ENCODE data around the gene SPHK1. TPM values are rescaled to one million over a fixed set of nuclear protein-coding genes. Genes with fewer than 3 reads are reported as not detected.

SPHK1 gene
- total and polyA plus RNA-seq, 12 donors: 0.53 to 15.3 (median 4.7) TPM

- H3K36me3 ChIP-seq (replicated peaks in 1 of 2): peaks cover 0 to 76% of the 10 kb centered on the region in 2 donors
Observed at GRCh38 chr17:76399175-76400172, 15.1 kb downstream of the SPHK1 start.

GRCh38 chr17:76402711-76403110 is 18.3 kb downstream of the SPHK1 start:
- H3K27me3 ChIP-seq: no peaks in the 10 kb centered on the region
- H3K4me1 ChIP-seq (replicated peaks in 1 of 2): peaks cover 7 to 22% of the 10 kb centered on the region in 2 donors
- intact Hi-C loops (cut with DNase I): loop anchor here (5.0 to 10.0 kb wide), 3 partner anchors 52 to 105 kb away; partner anchors contain the start of genes RHBDF2 (in 1 of the 2) and UBE2O (in 1 of the 2)
- no peaks in the 10 kb centered on the region for H3K9me3 ChIP-seq (replicated peaks in 1 of 3)
- peaks cover 0 to 53% of the 10 kb centered on the region in 2 donors for H3K36me3 ChIP-seq (replicated peaks in 1 of 2)
- 85 to 95% (median 89%) methylated on average over 5 of the region's 5 CpGs for WGBS, 4 donors
- no peak overlapping the region for H3K27ac ChIP-seq
- no peak for DNase-seq
- H3K4me3 ChIP-seq: no peak overlapping the region
- no peak for TF ChIP-seq POLR2A (IDR thresholded peaks at IDR 0.05)
- TF ChIP-seq CTCF (IDR thresholded peaks at IDR 0.05): no peak

More at GRCh38 chr17:76399175-76400172, 15.1 kb downstream of the SPHK1 start:
- Histone ChIP-seq H3K27me3 (no peaks in the 10 kb centered on the region), H3K4me3 (no peak overlapping the region), H3K9me3 (replicated peaks in 1 of 3) (no peaks in the 10 kb centered on the region), H3K27ac (no peak overlapping the region), H3K4me1 (replicated peaks in 1 of 2) (no peaks in the 10 kb centered on the region)
- intact Hi-C loops (cut with DNase I): loop anchor here (5.0 to 10.0 kb wide), 5 partner anchors 55 to 108 kb away; partner anchors contain the start of genes QRICH2 (in 1 of the 2), RHBDF2 (in 1 of the 2) and UBE2O (in 1 of the 2)
- WGBS, 4 donors: 89 to 93% (median 91%) methylated on average over 25 to 33 of the region's 33 CpGs
- DNase-seq: no peak
- no peak for TF ChIP-seq CTCF (IDR thresholded peaks at IDR 0.05)
- TF ChIP-seq POLR2A (IDR thresholded peaks at IDR 0.05): no peak

GRCh38 chr17:76404256-76404655 is 19.8 kb downstream of the SPHK1 start:
- H3K9me3 ChIP-seq (replicated peaks in 1 of 3): no peaks in the 10 kb centered on the region
- H3K4me3 ChIP-seq: no peak overlapping the region
- WGBS, 4 donors: 85 to 90% (median 87%) methylated on average over 6 of the region's 6 CpGs
- H3K4me1 ChIP-seq (replicated peaks in 1 of 2): peaks cover 7 to 22% of the 10 kb centered on the region in 2 donors
- TF ChIP-seq CTCF (IDR thresholded peaks at IDR 0.05) (no peak), POLR2A (IDR thresholded peaks at IDR 0.05) (no peak)
- peak overlapping the region in 2 of 5 donors; percentile 31 to 70 for H3K27ac ChIP-seq
- peaks cover 0 to 39% of the 10 kb centered on the region in 2 donors for H3K36me3 ChIP-seq (replicated peaks in 1 of 2)
- H3K27me3 ChIP-seq: no peaks in the 10 kb centered on the region
- no peak for DNase-seq
- intact Hi-C loops (cut with DNase I): loop anchor here (5.0 to 10.0 kb wide), 3 partner anchors 51 to 103 kb away; partner anchors contain the start of genes RHBDF2 (in 1 of the 2) and UBE2O (in 1 of the 2)

- DNase-seq: peak in 4 of 7 donors; percentile 27 to 77 (median 52)
- peaks cover 0 to 31% of the 10 kb centered on the region in 2 donors for H3K36me3 ChIP-seq (replicated peaks in 1 of 2)
- TF ChIP-seq POLR2A (IDR thresholded peaks at IDR 0.05) (no peak), CTCF (IDR thresholded peaks at IDR 0.05) (no peak)
- no peaks in the 10 kb centered on the region for H3K27me3 ChIP-seq
- intact Hi-C loops (cut with DNase I): loop anchor here (5.0 to 10.0 kb wide), 3 partner anchors 50 to 102 kb away; partner anchors contain the start of genes RHBDF2 (in 1 of the 2) and UBE2O (in 1 of the 2)
- H3K4me1 ChIP-seq (replicated peaks in 1 of 2): peaks cover 7 to 22% of the 10 kb centered on the region in 2 donors
- H3K27ac ChIP-seq: peak overlapping the region in 1 of 5 donors; percentile 70
- WGBS, 4 donors: 80 to 87% (median 86%) methylated on average over 15 to 25 of the region's 25 CpGs
- no peaks in the 10 kb centered on the region for H3K9me3 ChIP-seq (replicated peaks in 1 of 3)
- H3K4me3 ChIP-seq: no peak overlapping the region
Observed at GRCh38 chr17:76404976-76405563, 20.7 kb downstream of the SPHK1 start.
